CD14-positive monocyte (primary cell): ENCODE data around the gene PSMB10. TPM values are rescaled to one million over a fixed set of nuclear protein-coding genes. Genes with fewer than 3 reads are reported as not detected.
A peak's percentile ranks its signal among the peaks of the same experiment; 100 is the strongest.

Experiments used
- DNase-seq, 3 donors: peaks; one replicate each; pipeline ENCODE4 v3.0.0-alpha.2; 2011 to 2022
- H2AFZ ChIP-seq: 2 replicates; pipeline ENCODE4 v1.6.0; 2012; ENCODE audit warnings: mild to moderate bottlenecking, low read depth, low read length, inconsistent platforms; ENCODE audit not compliant: insufficient read depth, poor library complexity, severe bottlenecking
- H3K27ac ChIP-seq, 2 donors: 1 replicate in 1 of 2; 2 replicates in 1 of 2; pipeline ENCODE4 v1.5.1; 2012 to 2013; ENCODE audit warnings: low read length in 2 of 2, control low read depth in 1 of 2, inconsistent platforms in 1 of 2, low read depth in 1 of 2, mild to moderate bottlenecking in 1 of 2
- H3K27me3 ChIP-seq, 2 donors: one replicate each; pipeline versions ENCODE4 v1.6.0 to v1.6.1; 2011 to 2013; ENCODE audit warnings: low read length in 2 of 2; ENCODE audit not compliant: control insufficient read depth in 2 of 2, insufficient read depth in 2 of 2
- H3K36me3 ChIP-seq, 2 donors: replicated peaks in 1 of 2; 1 replicate in 1 of 2; 2 replicates in 1 of 2; pipeline versions ENCODE4 v1.5.1 to v1.6.1; 2012 to 2013; ENCODE audit warnings: low read length in 2 of 2, control low read depth in 1 of 2, inconsistent platforms in 1 of 2, mild to moderate bottlenecking in 1 of 2; ENCODE audit not compliant: insufficient read depth in 2 of 2, control insufficient read depth in 1 of 2
- H3K4me1 ChIP-seq, 2 donors: 1 replicate in 1 of 2; 2 replicates in 1 of 2; pipeline versions ENCODE4 v1.5.1 to v1.6.1; 2012 to 2013; ENCODE audit warnings: low read length in 2 of 2, control low read depth in 1 of 2, inconsistent platforms in 1 of 2, mild to moderate bottlenecking in 1 of 2, moderate library complexity in 1 of 2; ENCODE audit not compliant: insufficient read depth in 2 of 2, control insufficient read depth in 1 of 2
- H3K4me2 ChIP-seq: replicated peaks from 2 replicates; pipeline ENCODE3; 2012; ENCODE audit warnings: low read length, moderate library complexity, mild to moderate bottlenecking; ENCODE audit not compliant: poor library complexity, severe bottlenecking; ENCODE audit errors: extremely low read depth
- H3K4me3 ChIP-seq, 3 experiments: fragments of 200-600 bp in 1 of 3; sonication (generic) in 1 of 3; replicated peaks in 1 of 3; 1 replicate in 2 of 3; 2 replicates in 1 of 3; pipeline ENCODE4 v1.5.1; 2011 to 2013; ENCODE audit warnings: low read length in 3 of 3, mild to moderate bottlenecking in 3 of 3, control low read depth in 2 of 3, low read depth in 2 of 3, inconsistent platforms in 1 of 3, moderate library complexity in 1 of 3
- H3K79me2 ChIP-seq: 2 replicates; pipeline ENCODE4 v1.6.0; 2012; ENCODE audit warnings: mild to moderate bottlenecking, control low read depth, inconsistent platforms, low read length, moderate library complexity; ENCODE audit not compliant: insufficient read depth
- H3K9ac ChIP-seq: 2 replicates; pipeline ENCODE4 v1.6.0; 2017; ENCODE audit warnings: low read length, mild to moderate bottlenecking; ENCODE audit not compliant: insufficient read depth, poor library complexity, severe bottlenecking
- H3K9me3 ChIP-seq, 2 donors: replicated peaks in 1 of 2; 1 replicate in 1 of 2; 2 replicates in 1 of 2; pipeline versions ENCODE4 v1.5.1 to v1.6.1; 2012 to 2013; ENCODE audit warnings: low read length in 2 of 2, control low read depth in 1 of 2; ENCODE audit not compliant: control insufficient read depth in 1 of 2, insufficient read depth in 1 of 2
- H4K20me1 ChIP-seq: 2 replicates; pipeline ENCODE4 v1.6.0; 2012; ENCODE audit warnings: mild to moderate bottlenecking, low read length, control low read depth, moderate library complexity; ENCODE audit not compliant: insufficient read depth
- H3K27ac Mint-ChIP-seq, 7 donors: one replicate each; pipeline ENCODE4 v1.8.0; 2020; ENCODE audit warnings: mild to moderate bottlenecking in 7 of 7, mixed read lengths in 7 of 7, moderate library complexity in 6 of 7, inconsistent platforms in 2 of 7
- H3K27me3 Mint-ChIP-seq, 3 donors: one replicate each; pipeline ENCODE4 v1.8.0; 2021 to 2022; ENCODE audit warnings: low read depth in 3 of 3, mild to moderate bottlenecking in 3 of 3, mixed read lengths in 3 of 3, moderate library complexity in 3 of 3, inconsistent platforms in 1 of 3
- H3K36me3 Mint-ChIP-seq, 2 donors: one replicate each; pipeline ENCODE4 v1.8.0; 2020; ENCODE audit warnings: mixed read lengths in 2 of 2, inconsistent platforms in 1 of 2, mild to moderate bottlenecking in 1 of 2
- H3K4me1 Mint-ChIP-seq: one replicate; pipeline ENCODE4 v1.8.0; 2020; ENCODE audit warnings: mild to moderate bottlenecking, mixed read lengths
- H3K4me3 Mint-ChIP-seq, 2 donors: one replicate each; pipeline ENCODE4 v1.8.0; 2020; ENCODE audit warnings: mild to moderate bottlenecking in 2 of 2, mixed read lengths in 2 of 2, moderate library complexity in 1 of 2
- H3K9me3 Mint-ChIP-seq, 7 donors: one replicate each; pipeline ENCODE4 v1.8.0; 2020 to 2022; ENCODE audit warnings: mixed read lengths in 7 of 7, mild to moderate bottlenecking in 6 of 7, moderate library complexity in 6 of 7, inconsistent platforms in 2 of 7
- WGBS: methylation state at CpG from one replicate; pipeline ENCODE4 v1.1.5; 2013; ENCODE audit warnings: missing lambda C conversion rate; ENCODE audit not compliant: insufficient coverage; 5-methylcytosine and 5-hydroxymethylcytosine counted together
- intact Hi-C, 2 donors: fragments of 100-400 bp; cut with micrococcal nuclease; formaldehyde crosslinking; loops; one replicate each; pipeline versions ENCODE4 v1.15.0 to v1.15.1; 2023
- polyA plus RNA-seq, 3 donors: library from polyadenylated mRNA; depleted of rRNA in 1 of 3; unstranded in 2 of 3; stranded (reverse) in 1 of 3; fragments of 300-500 nt in 2 of 3; fragments of >200 nt in 1 of 3; fragmentation: Illumina TruSeq in 2 of 3; gene quantifications; 1 replicate in 2 of 3; 2 replicates in 1 of 3; pipeline ENCODE4 v1.2.3, GENCODE V29; 2012 to 2021
- TF ChIP-seq, protein P1 (sequence below): fragments of 200-600 bp; IDR thresholded peaks from one replicate; pipeline ENCODE4 v1.8.0; 2022; ENCODE audit warnings: antibody characterized with exemption, mild to moderate bottlenecking

PSMB10 gene
- polyA plus RNA-seq, 3 donors: 158 to 798 (median 609) TPM

DNA sequence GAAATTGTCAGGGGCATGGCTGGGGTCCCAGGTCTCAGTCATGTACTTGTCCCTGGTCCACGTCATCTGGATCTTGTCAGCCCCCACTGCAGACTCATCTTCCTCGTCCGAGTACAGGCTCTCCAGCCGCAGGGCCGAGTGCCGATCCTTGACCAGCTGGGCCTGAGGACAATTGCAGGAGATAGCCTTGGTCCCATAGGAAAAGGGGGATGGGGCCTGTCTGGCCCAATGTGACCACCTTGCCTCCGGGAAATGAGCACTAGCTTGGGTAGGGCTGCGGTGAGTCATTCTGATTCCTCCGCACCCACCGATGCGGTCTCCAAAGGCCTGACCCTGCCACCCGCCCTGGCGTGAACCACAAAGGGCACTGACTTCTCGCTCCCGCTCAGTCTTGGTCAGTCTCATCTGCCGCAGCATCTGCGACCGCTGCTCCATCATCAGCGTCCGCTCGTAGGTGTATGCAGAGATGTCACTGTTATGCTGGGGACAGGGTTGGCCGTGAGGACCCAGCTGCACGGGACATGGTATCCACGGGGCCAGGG lies 8.8 kb upstream of the PSMB10 start:
- H3K4me1 ChIP-seq: peaks cover 0 to under 1% of the 10 kb centered on the region in 2 donors
- H3K27me3 Mint-ChIP-seq: peaks cover 0 to 3% (median 2%) of the 10 kb centered on the region in 3 donors
- no peak overlapping the region for H3K4me3 ChIP-seq
- peaks cover 7% of the 10 kb centered on the region for H4K20me1 ChIP-seq
- H3K4me2 ChIP-seq: no peak overlapping the region
- WGBS: 91% methylated on average over 16 of the region's 24 CpGs
- no peak overlapping the region for H3K9ac ChIP-seq
- H3K36me3 Mint-ChIP-seq: peaks cover 49 to 82% of the 10 kb centered on the region in 2 donors
- peaks cover 77 to 78% of the 10 kb centered on the region in 2 donors for H3K36me3 ChIP-seq
- no peak for DNase-seq
- no peak overlapping the region for H3K4me3 Mint-ChIP-seq
- intact Hi-C loops: no loop called here
- H3K27me3 ChIP-seq: no peaks in the 10 kb centered on the region
- no peak overlapping the region for H2AFZ ChIP-seq
- no peaks in the 10 kb centered on the region for H3K9me3 ChIP-seq
- H3K27ac ChIP-seq: no peak overlapping the region
- no peaks in the 10 kb centered on the region for H3K9me3 Mint-ChIP-seq
- no peaks in the 10 kb centered on the region for H3K4me1 Mint-ChIP-seq
- H3K27ac Mint-ChIP-seq: no peak overlapping the region
- H3K79me2 ChIP-seq: no peaks in the 10 kb centered on the region
- TF ChIP-seq, protein P1, sequence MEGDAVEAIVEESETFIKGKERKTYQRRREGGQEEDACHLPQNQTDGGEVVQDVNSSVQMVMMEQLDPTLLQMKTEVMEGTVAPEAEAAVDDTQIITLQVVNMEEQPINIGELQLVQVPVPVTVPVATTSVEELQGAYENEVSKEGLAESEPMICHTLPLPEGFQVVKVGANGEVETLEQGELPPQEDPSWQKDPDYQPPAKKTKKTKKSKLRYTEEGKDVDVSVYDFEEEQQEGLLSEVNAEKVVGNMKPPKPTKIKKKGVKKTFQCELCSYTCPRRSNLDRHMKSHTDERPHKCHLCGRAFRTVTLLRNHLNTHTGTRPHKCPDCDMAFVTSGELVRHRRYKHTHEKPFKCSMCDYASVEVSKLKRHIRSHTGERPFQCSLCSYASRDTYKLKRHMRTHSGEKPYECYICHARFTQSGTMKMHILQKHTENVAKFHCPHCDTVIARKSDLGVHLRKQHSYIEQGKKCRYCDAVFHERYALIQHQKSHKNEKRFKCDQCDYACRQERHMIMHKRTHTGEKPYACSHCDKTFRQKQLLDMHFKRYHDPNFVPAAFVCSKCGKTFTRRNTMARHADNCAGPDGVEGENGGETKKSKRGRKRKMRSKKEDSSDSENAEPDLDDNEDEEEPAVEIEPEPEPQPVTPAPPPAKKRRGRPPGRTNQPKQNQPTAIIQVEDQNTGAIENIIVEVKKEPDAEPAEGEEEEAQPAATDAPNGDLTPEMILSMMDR: no peak

DNA sequence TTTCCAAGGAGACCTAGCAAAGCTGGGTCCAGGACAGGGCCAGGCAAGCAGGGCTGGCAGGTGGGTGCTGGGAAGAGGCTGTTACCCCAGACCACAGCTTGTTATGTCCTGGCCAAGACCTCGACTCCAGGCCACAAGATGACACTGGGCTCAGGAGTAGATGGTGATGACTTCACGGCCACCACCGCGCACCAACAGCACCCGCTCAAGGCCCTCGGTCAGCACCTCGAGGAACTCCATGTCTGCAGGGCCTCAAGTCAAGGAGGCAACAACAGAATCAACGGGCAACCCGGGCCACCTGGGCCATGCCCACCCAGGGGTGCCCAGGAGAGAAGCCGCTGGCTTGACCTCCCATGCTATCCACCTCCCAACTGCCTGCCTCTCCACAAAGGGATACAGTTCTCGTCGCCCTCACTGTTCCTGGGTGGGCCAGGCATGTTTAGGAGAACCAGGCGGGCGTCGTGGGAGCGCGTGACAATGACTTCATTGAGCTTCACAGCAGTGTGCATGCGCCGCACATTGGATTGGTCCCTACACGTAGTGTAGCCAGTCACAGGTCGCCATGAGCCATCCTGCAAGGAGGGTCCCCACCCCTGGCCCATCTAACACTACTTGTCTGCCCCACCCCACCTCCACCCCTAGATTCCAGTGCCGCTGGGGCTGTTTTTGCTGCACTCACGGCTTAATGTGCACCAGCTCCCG lies 8.2 kb upstream of the PSMB10 start:
- Histone ChIP-seq H3K36me3 (peaks cover 72 to 74% of the 10 kb centered on the region in 2 donors), H3K4me3 (no peak overlapping the region), H3K27me3 (no peaks in the 10 kb centered on the region), H2AFZ (no peak overlapping the region), H3K27ac (no peak overlapping the region), H3K9me3 (no peaks in the 10 kb centered on the region), H3K4me1 (peaks cover 6 to 7% of the 10 kb centered on the region in 2 donors), H4K20me1 (peaks cover 10% of the 10 kb centered on the region), H3K79me2 (no peaks in the 10 kb centered on the region), H3K9ac (no peak overlapping the region), H3K4me2 (no peak overlapping the region)
- intact Hi-C loops: no loop called here
- Mint-ChIP-seq H3K27me3 (peaks cover 0 to 3% (median 2%) of the 10 kb centered on the region in 3 donors), H3K4me1 (peaks cover 6% of the 10 kb centered on the region), H3K27ac (peak overlapping the region in 1 of 7 donors; percentile 14), H3K4me3 (no peak overlapping the region), H3K9me3 (no peaks in the 10 kb centered on the region), H3K36me3 (peaks cover 43 to 79% of the 10 kb centered on the region in 2 donors)
- no peak for DNase-seq
- TF ChIP-seq, protein P1: no peak
- WGBS: 97% methylated on average over 21 of the region's 24 CpGs
